Testis (tissue), 2 donors: Measurements from ENCODE around the gene MTCL3.

Source experiments
- DNase-seq: peaks from one replicate; pipeline ENCODE4 v3.0.0-alpha.2; 2019
- H3K27ac ChIP-seq, 2 donors: fragments of 200-600 bp; sonication (generic); one replicate each; pipeline ENCODE4 v1.5.1; 2019
- H3K27me3 ChIP-seq: fragments of 200-600 bp; sonication (generic); one replicate; pipeline ENCODE4 v1.5.1; 2019
- H3K36me3 ChIP-seq: fragments of 200-600 bp; sonication (generic); one replicate; pipeline ENCODE4 v1.5.1; 2017; ENCODE audit warnings: low read depth; ENCODE audit errors: missing control alignments
- H3K4me1 ChIP-seq: fragments of 200-600 bp; sonication (generic); one replicate; pipeline ENCODE4 v1.5.1; 2019
- H3K4me3 ChIP-seq, 2 donors: fragments of 200-600 bp; sonication (generic); one replicate each; pipeline ENCODE4 v1.5.1; 2017 to 2019
- H3K9me3 ChIP-seq: fragments of 200-600 bp; sonication (generic); one replicate; pipeline ENCODE4 v1.5.1; 2017
- CTCF ChIP-seq, 3 experiments: fragments of 450-650 bp in 2 of 3; fragments of 200-600 bp in 1 of 3; sonication (generic) in 1 of 3; IDR thresholded peaks; one replicate each; pipeline ENCODE4 v1.5.1; 2016 to 2019; ENCODE audit warnings: antibody characterized with exemption in 3 of 3, mild to moderate bottlenecking in 2 of 3, moderate library complexity in 1 of 3
- POLR2A ChIP-seq: fragments of 450-650 bp; IDR thresholded peaks from one replicate; pipeline ENCODE4 v1.6.1; 2017; ENCODE audit warnings: antibody characterized with exemption, mild to moderate bottlenecking, moderate library complexity
- WGBS, 2 donors: methylation state at CpG; one replicate each; pipeline ENCODE4 v1.1.5; 2018; 5-methylcytosine and 5-hydroxymethylcytosine counted together
- intact Hi-C: fragments of 100-400 bp; cut with DNase I; formaldehyde crosslinking; loops from one replicate; pipeline ENCODE4 v1.15.1; 2023; ENCODE audit warnings: low total_unique reads

The MTCL3 gene

GRCh38 chr6:127447780-127448179 lies 71.4 kb downstream of the MTCL3 start:
- no peaks in the 10 kb centered on the region for H3K9me3 ChIP-seq
- H3K27ac ChIP-seq: no peak overlapping the region
- no peaks in the 10 kb centered on the region for H3K4me1 ChIP-seq
- no peaks in the 10 kb centered on the region for H3K36me3 ChIP-seq
- no peaks in the 10 kb centered on the region for H3K27me3 ChIP-seq
- H3K4me3 ChIP-seq: no peak overlapping the region
- TF ChIP-seq POLR2A (no peak), CTCF (IDR thresholded peaks at IDR 0.05) (no peak)
- no peak for DNase-seq
- intact Hi-C loops: no loop called here

GRCh38 chr6:127446356-127446755 lies 72.8 kb downstream of the MTCL3 start:
- Histone ChIP-seq H3K27me3 (no peaks in the 10 kb centered on the region), H3K9me3 (no peaks in the 10 kb centered on the region), H3K27ac (no peak overlapping the region), H3K4me3 (no peak overlapping the region), H3K36me3 (no peaks in the 10 kb centered on the region), H3K4me1 (no peaks in the 10 kb centered on the region)
- intact Hi-C loops: no loop called here
- no peak for DNase-seq
- TF ChIP-seq POLR2A (no peak), CTCF (IDR thresholded peaks at IDR 0.05) (no peak)
- 78 to 84% methylated on average over 7 of the region's 7 CpGs for WGBS, 2 donors

GRCh38 chr6:127441881-127442280 lies 77.3 kb downstream of the MTCL3 start:
- Histone ChIP-seq H3K4me1 (no peaks in the 10 kb centered on the region), H3K36me3 (no peaks in the 10 kb centered on the region), H3K9me3 (no peaks in the 10 kb centered on the region), H3K27ac (no peak overlapping the region), H3K4me3 (no peak overlapping the region), H3K27me3 (no peaks in the 10 kb centered on the region)
- no peak for TF ChIP-seq POLR2A
- TF ChIP-seq CTCF (IDR thresholded peaks at IDR 0.05): no peak
- intact Hi-C loops: no loop called here
- 85 to 88% methylated on average over 1 of the region's 1 CpG for WGBS, 2 donors
- no peak for DNase-seq

- WGBS, 2 donors: 33 to 52% methylated on average over 2 of the region's 2 CpGs
Measured at GRCh38 chr6:127439718-127440117, 79.4 kb downstream of the MTCL3 start.

More at GRCh38 chr6:127439718-127440117, 79.4 kb downstream of the MTCL3 start:
- no peak overlapping the region for H3K27ac ChIP-seq
- TF ChIP-seq POLR2A: no peak
- no peak for TF ChIP-seq CTCF (IDR thresholded peaks at IDR 0.05)
- intact Hi-C loops: no loop called here
- H3K4me1 ChIP-seq: no peaks in the 10 kb centered on the region
- no peaks in the 10 kb centered on the region for H3K36me3 ChIP-seq
- no peak for DNase-seq
- H3K9me3 ChIP-seq: no peaks in the 10 kb centered on the region
- no peaks in the 10 kb centered on the region for H3K27me3 ChIP-seq
- H3K4me3 ChIP-seq: no peak overlapping the region
